Loucy (cell line): ENCODE measurements around the gene COL23A1.

Experiments used
- H2AFZ ChIP-seq: fragments of 200-600 bp; sonication (generic); 2 replicates; pipeline ENCODE4 v1.6.0; 2016; ENCODE audit warnings: antibody characterized with exemption, mild to moderate bottlenecking, low read length, moderate library complexity
- H3F3A ChIP-seq: fragments of 200-600 bp; 2 replicates; pipeline ENCODE4 v1.6.0; 2016; ENCODE audit warnings: antibody characterized with exemption, low read depth, mild to moderate bottlenecking
- H3K27me3 ChIP-seq: fragments of 200-600 bp; sonication (generic); 2 replicates; pipeline ENCODE4 v1.6.1; 2014; ENCODE audit warnings: low read length, mild to moderate bottlenecking; ENCODE audit not compliant: insufficient read depth, poor library complexity, severe bottlenecking
- H3K36me3 ChIP-seq: fragments of 200-600 bp; sonication (generic); 2 replicates; pipeline ENCODE4 v1.6.1; 2016; ENCODE audit warnings: low read length; ENCODE audit not compliant: insufficient read depth
- H3K4me1 ChIP-seq: fragments of 200-600 bp; sonication (generic); 2 replicates; pipeline ENCODE4 v1.5.1; 2014; ENCODE audit warnings: low read length, mild to moderate bottlenecking; ENCODE audit not compliant: insufficient read depth, poor library complexity, severe bottlenecking
- H3K4me2 ChIP-seq: fragments of 200-600 bp; sonication (generic); 2 replicates; pipeline ENCODE4 v1.6.0; 2014; ENCODE audit warnings: antibody characterized with exemption, low read length, low read depth, mild to moderate bottlenecking; ENCODE audit not compliant: poor library complexity, severe bottlenecking
- H3K4me3 ChIP-seq: fragments of 200-600 bp; sonication (generic); 2 replicates; pipeline ENCODE4 v1.5.1; 2014; ENCODE audit warnings: low read length, mild to moderate bottlenecking, mixed read lengths; ENCODE audit not compliant: poor library complexity, severe bottlenecking
- H3K79me2 ChIP-seq: fragments of 200-600 bp; sonication (generic); 2 replicates; pipeline ENCODE4 v1.6.1; 2014; ENCODE audit warnings: low read length; ENCODE audit not compliant: insufficient read depth
- H3K9ac ChIP-seq: fragments of 200-600 bp; sonication (generic); 2 replicates; pipeline ENCODE4 v1.6.0; 2014; ENCODE audit warnings: mild to moderate bottlenecking, low read depth, low read length, moderate library complexity; ENCODE audit not compliant: poor library complexity, severe bottlenecking
- H3K9me2 ChIP-seq: fragments of 200-600 bp; sonication (generic); replicated peaks from 2 replicates; pipeline ENCODE4 v1.6.1; 2016; ENCODE audit warnings: low read depth, low read length, mixed read lengths
- H3K9me3 ChIP-seq: fragments of 200-600 bp; sonication (generic); 2 replicates; pipeline ENCODE4 v1.6.1; 2014; ENCODE audit warnings: mild to moderate bottlenecking, antibody characterized with exemption, low read length, low read depth; ENCODE audit not compliant: insufficient read depth
- H4K20me1 ChIP-seq: fragments of 200-600 bp; sonication (generic); 2 replicates; pipeline ENCODE4 v1.6.0; 2014; ENCODE audit warnings: antibody characterized with exemption, low read length, mild to moderate bottlenecking; ENCODE audit not compliant: insufficient read depth, poor library complexity, severe bottlenecking
- CTCF ChIP-seq: fragments of 200-600 bp; sonication (generic); conservative IDR thresholded peaks from 2 replicates; pipeline ENCODE4 v1.5.1; 2014; ENCODE audit warnings: mild to moderate bottlenecking, antibody characterized with exemption, low read length
- EZH2phosphoT487 ChIP-seq: fragments of 200-600 bp; IDR thresholded peaks from 2 replicates; pipeline ENCODE4 v1.6.1; 2018; ENCODE audit warnings: antibody characterized with exemption, mild to moderate bottlenecking, moderate library complexity, borderline replicate concordance

The COL23A1 gene

GRCh38 chr5:178407646-178408045, 182.5 kb downstream of the COL23A1 start:
- no peaks in the 10 kb centered on the region for H3K9me2 ChIP-seq
- H3K4me2 ChIP-seq: no peak overlapping the region
- TF ChIP-seq CTCF: no peak
- TF ChIP-seq EZH2phosphoT487: no peak
- H2AFZ ChIP-seq: no peak overlapping the region
- no peaks in the 10 kb centered on the region for H3K4me1 ChIP-seq
- no peaks in the 10 kb centered on the region for H3K36me3 ChIP-seq
- H3K79me2 ChIP-seq: no peaks in the 10 kb centered on the region
- no peaks in the 10 kb centered on the region for H3K9me3 ChIP-seq
- no peak overlapping the region for H3K4me3 ChIP-seq
- H4K20me1 ChIP-seq: no peaks in the 10 kb centered on the region
- H3K9ac ChIP-seq: no peak overlapping the region
- H3F3A ChIP-seq: no peaks in the 10 kb centered on the region
- H3K27me3 ChIP-seq: no peaks in the 10 kb centered on the region

DNA sequence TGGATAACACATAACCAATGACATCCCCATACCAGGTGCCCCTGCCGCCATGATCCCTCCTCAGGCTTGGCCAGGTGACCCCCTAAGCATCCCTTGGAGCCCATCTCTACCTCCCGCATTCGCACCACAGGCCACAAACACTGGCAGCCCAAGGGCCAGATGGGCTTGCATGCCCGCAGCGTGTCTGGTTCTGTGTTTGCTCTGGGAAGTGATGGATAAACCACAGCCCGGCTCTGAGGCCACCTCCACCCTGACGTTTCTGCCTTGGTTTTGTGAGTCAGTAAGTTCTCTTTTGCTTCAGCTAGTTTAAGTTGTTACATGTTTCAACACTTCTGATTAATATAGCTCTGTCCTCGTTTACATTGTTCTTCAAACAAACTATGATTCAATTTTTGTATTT, 185.2 kb downstream of the COL23A1 start:
- H3F3A ChIP-seq: no peaks in the 10 kb centered on the region
- H3K9me2 ChIP-seq: no peaks in the 10 kb centered on the region
- no peaks in the 10 kb centered on the region for H4K20me1 ChIP-seq
- no peaks in the 10 kb centered on the region for H3K9me3 ChIP-seq
- no peak overlapping the region for H3K4me2 ChIP-seq
- no peaks in the 10 kb centered on the region for H3K27me3 ChIP-seq
- no peak overlapping the region for H3K4me3 ChIP-seq
- H3K79me2 ChIP-seq: no peaks in the 10 kb centered on the region
- no peak overlapping the region for H2AFZ ChIP-seq
- TF ChIP-seq CTCF: no peak
- no peak for TF ChIP-seq EZH2phosphoT487
- H3K4me1 ChIP-seq: no peaks in the 10 kb centered on the region
- H3K9ac ChIP-seq: no peak overlapping the region
- H3K36me3 ChIP-seq: no peaks in the 10 kb centered on the region

DNA sequence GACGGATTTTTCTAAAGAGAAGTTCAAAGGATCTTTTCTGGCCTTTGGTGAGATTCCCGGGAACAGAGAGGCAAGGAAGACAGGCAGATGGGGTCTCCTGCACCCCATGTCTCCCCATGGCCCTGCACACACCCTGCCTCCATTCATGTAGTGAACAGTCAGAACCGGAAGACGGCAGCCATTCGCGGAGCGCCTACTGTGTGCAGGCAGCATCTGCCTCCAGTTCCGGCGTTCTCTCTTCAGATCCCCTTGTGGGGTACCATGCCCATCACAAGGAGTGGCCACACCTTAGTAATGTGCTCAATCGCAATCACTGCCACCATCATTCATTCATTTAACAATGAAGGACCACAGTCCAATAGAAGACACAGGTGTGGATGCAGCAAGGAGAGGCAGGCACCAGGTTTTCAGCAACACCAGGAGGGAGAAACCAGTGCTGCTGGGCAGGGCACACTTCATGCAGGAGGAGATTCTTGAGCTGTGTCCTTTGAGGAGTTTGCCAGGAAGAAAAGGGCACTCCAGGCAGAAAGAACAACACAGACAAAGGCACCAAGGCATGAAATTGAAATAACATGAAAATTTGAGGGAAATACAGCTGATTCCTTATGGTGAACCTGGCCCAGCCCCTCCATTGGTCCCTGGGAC, 186.1 kb downstream of the COL23A1 start:
- Histone ChIP-seq H3K4me1 (no peaks in the 10 kb centered on the region), H3K4me3 (no peak overlapping the region), H3F3A (no peaks in the 10 kb centered on the region), H3K79me2 (no peaks in the 10 kb centered on the region), H3K9ac (no peak overlapping the region), H3K4me2 (no peak overlapping the region), H4K20me1 (no peaks in the 10 kb centered on the region), H3K9me2 (no peaks in the 10 kb centered on the region), H3K27me3 (no peaks in the 10 kb centered on the region), H2AFZ (no peak overlapping the region), H3K36me3 (no peaks in the 10 kb centered on the region), H3K9me3 (no peaks in the 10 kb centered on the region)
- TF ChIP-seq EZH2phosphoT487 (no peak), CTCF (no peak)
